GM08714 (cell line): ENCODE measurements around the gene DCLK3.

Experiments
- H3K4me3 ChIP-seq: fragments of 200-500 bp; sonication (Bioruptor generic); 2 replicates; pipeline ENCODE4 v1.5.1; 2014; ENCODE audit warnings: mild to moderate bottlenecking, low read length, inconsistent platforms
- ZNF274 ChIP-seq: IDR thresholded peaks from 2 replicates; pipeline ENCODE4 v1.6.1; 2012; ENCODE audit warnings: mild to moderate bottlenecking, low read depth, low read length

The DCLK3 gene

GRCh38 chr3:36786921-36787890, 22.9 kb upstream of the DCLK3 start:
- no peak for TF ChIP-seq ZNF274
- H3K4me3 ChIP-seq, result no peak overlapping the region

- H3K4me3 ChIP-seq, result no peak overlapping the region
- no peak for TF ChIP-seq ZNF274
These were observed 19.8 kb upstream of the DCLK3 start for GRCh38 chr3:36784138-36784635.

DNA sequence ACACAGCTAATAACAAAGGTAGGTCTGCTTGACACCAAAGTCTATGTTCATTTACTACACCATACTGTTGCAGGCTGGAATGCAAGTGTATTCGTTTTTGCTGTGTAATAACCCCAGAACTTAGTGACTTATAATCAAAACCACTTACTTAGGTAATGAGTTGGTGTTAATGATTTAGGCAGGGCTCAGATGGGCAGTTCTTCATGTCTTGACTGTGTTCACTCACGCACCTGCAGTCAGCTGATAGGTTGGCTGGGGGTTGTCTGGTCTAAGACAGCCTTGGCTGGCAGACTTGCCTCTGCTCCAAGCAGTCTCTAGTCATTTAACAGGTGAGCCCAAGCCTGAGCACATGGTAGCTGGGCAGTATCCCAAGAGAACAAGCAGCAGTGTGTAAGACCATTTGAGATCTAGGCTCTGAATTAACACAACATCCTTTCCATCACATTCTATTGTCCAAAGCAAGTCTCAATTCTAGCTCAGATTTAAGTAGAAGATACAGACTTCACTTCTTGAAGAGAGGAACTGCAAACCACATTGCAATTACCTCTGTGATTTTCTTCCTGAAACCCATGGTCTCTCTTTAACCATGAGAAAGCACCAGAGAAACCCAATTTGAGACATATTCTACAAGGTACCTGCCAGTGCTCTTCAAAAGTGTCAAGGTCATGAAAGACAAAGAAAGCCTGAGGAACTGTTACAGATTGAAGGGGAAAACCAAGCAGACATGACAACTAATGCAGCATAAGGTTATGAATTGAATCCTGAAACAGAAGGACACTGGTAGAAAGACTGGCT, 13.3 kb upstream of the DCLK3 start:
- no peak overlapping the region for H3K4me3 ChIP-seq
- TF ChIP-seq ZNF274, result no peak

DNA sequence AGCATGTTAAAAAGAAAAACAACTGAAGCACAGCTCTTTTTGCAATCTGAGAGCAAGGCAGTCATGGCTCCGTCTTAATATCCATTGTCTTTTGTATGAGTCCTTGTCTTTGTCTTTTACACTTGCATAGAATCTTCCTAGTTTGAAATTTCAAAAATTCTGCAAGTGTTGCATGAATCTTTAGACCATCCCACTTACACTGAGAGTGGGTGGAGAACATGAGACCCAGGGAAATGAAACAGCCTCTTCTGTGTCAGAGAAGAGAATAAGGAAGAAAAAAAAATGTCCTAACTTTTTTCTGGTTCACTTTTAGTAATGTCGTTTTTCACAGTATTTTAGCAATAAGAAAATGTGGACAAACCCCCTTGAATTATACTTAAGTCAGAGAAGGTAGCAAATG, 12.1 kb upstream of the DCLK3 start:
- no peak for TF ChIP-seq ZNF274
- H3K4me3 ChIP-seq, result no peak overlapping the region

DNA sequence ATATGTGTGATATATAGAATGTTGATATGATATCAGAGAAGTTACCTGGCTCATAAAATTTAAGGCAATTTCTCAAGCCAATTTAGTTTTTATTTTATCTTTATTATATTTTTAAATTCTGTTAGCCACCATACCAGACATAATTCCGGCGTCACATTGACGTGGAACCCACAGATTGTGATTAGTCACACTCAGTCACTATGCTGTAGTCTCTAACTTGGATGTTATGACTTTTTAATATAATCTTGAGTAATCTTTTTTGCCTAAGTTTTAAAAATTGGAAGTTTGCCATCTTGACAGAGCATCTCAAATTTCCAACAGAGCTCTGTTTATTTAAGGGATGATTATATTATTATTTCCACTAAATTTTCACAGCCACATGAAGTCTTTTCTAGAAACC, 9.7 kb upstream of the DCLK3 start:
- no peak overlapping the region for H3K4me3 ChIP-seq
- no peak for TF ChIP-seq ZNF274

DNA sequence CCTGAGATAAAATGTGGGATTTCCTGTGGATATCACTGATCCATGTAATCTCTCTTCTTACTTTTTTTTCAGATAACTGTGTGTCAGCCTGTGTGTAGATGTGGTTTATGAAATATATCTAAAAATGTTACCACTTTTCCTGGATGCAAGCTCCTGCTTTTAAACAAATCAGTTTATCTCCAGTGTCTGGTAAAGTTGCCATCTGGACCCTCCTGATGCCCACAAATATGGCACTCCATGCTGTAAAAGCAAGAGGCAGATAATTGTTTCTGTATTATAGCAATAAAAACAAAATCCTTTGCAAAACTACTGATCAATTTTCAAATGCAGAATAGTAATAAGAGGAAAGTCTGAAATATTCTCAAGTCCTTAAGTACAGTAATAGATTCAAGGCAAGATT, 7.6 kb upstream of the DCLK3 start:
- TF ChIP-seq ZNF274, result no peak
- no peak overlapping the region for H3K4me3 ChIP-seq

DNA sequence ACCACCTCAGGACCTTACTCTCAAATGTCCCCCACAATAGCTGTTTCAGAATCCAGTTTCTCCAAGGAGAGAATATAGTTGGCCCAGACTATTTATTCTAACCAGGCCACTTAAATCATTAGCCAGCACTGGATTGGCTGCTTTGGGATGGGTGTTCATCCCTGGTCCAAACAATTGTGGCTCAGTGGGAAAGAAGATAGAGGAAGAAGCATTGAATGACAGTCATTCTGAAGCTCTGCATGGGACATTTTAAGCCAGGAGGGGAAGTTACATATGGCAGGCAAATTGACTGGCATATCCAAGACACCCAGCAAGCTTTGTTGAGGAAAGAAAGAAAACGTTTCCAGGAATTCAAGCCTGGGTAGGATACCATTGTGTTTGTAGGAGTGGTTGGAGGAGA, 5.6 kb upstream of the DCLK3 start:
- no peak for TF ChIP-seq ZNF274

DNA sequence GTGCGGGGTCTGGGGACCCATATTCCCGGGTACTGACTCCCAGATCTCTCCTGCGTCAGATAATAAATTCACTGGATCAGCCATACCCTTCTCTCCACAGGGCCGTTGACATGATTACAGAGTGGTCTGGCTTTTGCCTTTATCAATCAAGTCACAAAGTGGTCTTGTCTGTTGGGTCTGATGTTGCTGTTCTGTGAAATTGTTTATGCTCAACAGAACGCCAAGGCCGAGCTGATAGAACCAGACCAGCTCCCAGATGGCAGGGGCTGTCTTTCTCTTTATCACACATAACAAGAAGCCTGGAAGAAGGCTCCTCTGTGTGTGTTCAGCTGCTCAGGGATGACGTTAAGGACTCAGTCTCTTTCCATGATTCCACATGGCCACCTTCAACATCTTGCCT, 751 bp upstream of the DCLK3 start:
- no peak for TF ChIP-seq ZNF274

More for the DNA sequence above, 5.6 kb upstream of the DCLK3 start:
- no peak overlapping the region for H3K4me3 ChIP-seq

DNA sequence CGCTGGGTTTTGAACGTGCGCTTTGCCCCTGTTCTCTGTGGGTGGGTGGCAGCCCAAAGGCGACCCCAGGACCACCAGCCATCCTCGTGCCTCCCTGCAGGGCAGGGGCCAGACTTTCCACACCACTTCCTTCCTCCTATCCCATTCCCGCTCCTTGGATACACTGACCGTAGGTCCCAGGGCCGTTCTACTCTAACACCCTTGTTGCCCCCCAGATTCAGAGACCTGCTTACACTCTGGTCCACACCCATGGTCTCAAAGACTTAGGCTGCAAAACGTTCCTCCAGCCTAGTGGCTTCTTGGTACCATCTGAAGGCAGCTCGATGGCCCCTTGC, 318 bp upstream of the DCLK3 start:
- H3K4me3 ChIP-seq, result no peak overlapping the region
- TF ChIP-seq ZNF274, result no peak

More for the DNA sequence above, 751 bp upstream of the DCLK3 start:
- H3K4me3 ChIP-seq, result no peak overlapping the region

- TF ChIP-seq ZNF274, result no peak
- no peak overlapping the region for H3K4me3 ChIP-seq
These were observed 1.2 kb downstream of the DCLK3 start for GRCh38 chr3:36762918-36763849.

GRCh38 chr3:36761779-36762178, 2.6 kb downstream of the DCLK3 start:
- no peak for TF ChIP-seq ZNF274
- no peak overlapping the region for H3K4me3 ChIP-seq

- H3K4me3 ChIP-seq, result no peak overlapping the region
- TF ChIP-seq ZNF274, result no peak
These were observed 8.1 kb downstream of the DCLK3 start for GRCh38 chr3:36756269-36756668.

DNA sequence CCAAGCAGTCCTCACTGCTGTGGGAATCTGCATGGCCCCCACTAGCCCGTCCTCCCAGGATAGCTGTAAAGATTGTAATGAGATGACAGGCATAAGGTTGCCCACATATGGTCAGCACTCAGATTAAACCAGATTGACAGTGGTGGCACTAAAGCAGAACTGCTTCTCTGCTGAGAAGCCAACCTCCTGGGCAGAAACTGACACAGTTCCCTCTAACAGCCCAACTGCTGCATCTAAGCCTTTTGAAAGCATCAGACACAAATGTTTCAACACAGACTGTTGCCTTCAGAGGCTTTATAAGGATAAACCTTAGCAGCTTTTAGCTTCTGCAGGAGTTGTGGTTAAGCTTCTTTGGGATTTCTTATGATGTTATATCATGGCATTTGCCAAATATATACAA, 13.0 kb downstream of the DCLK3 start:
- no peak for TF ChIP-seq ZNF274
- no peak overlapping the region for H3K4me3 ChIP-seq

GRCh38 chr3:36750737-36751136, 13.6 kb downstream of the DCLK3 start:
- no peak for TF ChIP-seq ZNF274

More at GRCh38 chr3:36750737-36751136, 13.6 kb downstream of the DCLK3 start:
- H3K4me3 ChIP-seq, result no peak overlapping the region
